H1 (cell line): ENCODE results near the gene TMEM121B. TPM values are rescaled to one million over a fixed set of nuclear protein-coding genes. Genes with fewer than 3 reads are reported as not detected.

ENCODE experiments used
- POU5F1 ChIP-seq: IDR thresholded peaks from 2 replicates; pipeline ENCODE4 v1.6.1; 2011; ENCODE audit warnings: low read depth, mild to moderate bottlenecking, low read length, moderate library complexity
- polyA plus RNA-seq, 7 experiments: library from polyadenylated mRNA; depleted of rRNA in 3 of 7; stranded (reverse) in 5 of 7; unstranded in 2 of 7; fragments of >200 nt in 5 of 7; fragments of 200-250 nt in 2 of 7; gene quantifications; 1 replicate in 5 of 7; 2 replicates in 1 of 7; 4 replicates in 1 of 7; pipeline versions ENCODE4 v1.2.1 to v1.2.3, GENCODE V29; 2011 to 2013; ENCODE audit warnings: missing spikeins in 2 of 7, mixed read lengths in 2 of 7
- total RNA-seq: library from RNA; stranded (reverse); fragmentation: NEBNext Ultra II Directional; extraction: Animal tissue kit (Norgen Biotek cat#: 25700); gene quantifications from 2 replicates; pipeline ENCODE4 v1.2.1, GENCODE V29; 2021

The TMEM121B gene
- total and polyA plus RNA-seq, 2 of the 8 experiments (the other 6 are each of a cell fraction or from before 2014, with no cell fraction given): 4.3 to 6.9 TPM

GRCh38 chr22:17072877-17073276, 48.3 kb downstream of the TMEM121B start (continued):
- no peak for TF ChIP-seq POU5F1

Other genes starting within 250 kb of the TMEM121B start
- gene GAB4, start 113.1 kb downstream of the TMEM121B start, total RNA-seq: 0.17 and 0.94 TPM in 2 replicates
- 0.03 TPM in 2 replicates for gene GAB4, start 113.1 kb downstream of the TMEM121B start, polyA plus RNA-seq (2011; rRNA removed)
- 7.1 and 9.9 TPM in 2 replicates for gene IL17RA, start 36.4 kb downstream of the TMEM121B start, total RNA-seq
- 5.6 and 9.3 TPM in 2 replicates for gene IL17RA, start 36.4 kb downstream of the TMEM121B start, polyA plus RNA-seq (2011; rRNA removed)
- 68.3 and 69.3 TPM in 2 replicates for gene HDHD5, start 37.9 kb upstream of the TMEM121B start, total RNA-seq
- gene HDHD5, start 37.9 kb upstream of the TMEM121B start, polyA plus RNA-seq (2011; rRNA removed): 123 and 147 TPM in 2 replicates
- 31.5 and 35.6 TPM in 2 replicates for gene ADA2, start 98.1 kb upstream of the TMEM121B start, total RNA-seq
- gene ADA2, start 98.1 kb upstream of the TMEM121B start, polyA plus RNA-seq (2011; rRNA removed): 42.2 and 47.9 TPM in 2 replicates
- gene CECR2, start 248.1 kb upstream of the TMEM121B start, total RNA-seq: 123 and 131 TPM in 2 replicates
- gene CECR2, start 248.1 kb upstream of the TMEM121B start, polyA plus RNA-seq (2011; rRNA removed): 18.3 and 22.2 TPM in 2 replicates